Tibial artery (tissue), 4 donors: ENCODE results near the gene NCAM1.

Source experiments
- DNase-seq, 2 donors: peaks; one replicate each; pipeline ENCODE4 v3.0.0-alpha.2; 2019
- H3K27ac ChIP-seq, 2 donors: fragments of 200-600 bp; sonication (generic) in 1 of 2; 1 replicate in 1 of 2; 2 replicates in 1 of 2; pipeline ENCODE4 v1.5.1; 2018 to 2019; ENCODE audit warnings: mild to moderate bottlenecking in 1 of 2
- H3K27me3 ChIP-seq, 2 donors: fragments of 200-600 bp; sonication (generic) in 1 of 2; one replicate each; pipeline versions ENCODE4 v1.5.1 to v1.6.0; 2016 to 2019
- H3K36me3 ChIP-seq, 3 donors: fragments of 200-600 bp; sonication (generic) in 2 of 3; one replicate each; pipeline ENCODE4 v1.5.1; 2016 to 2019; ENCODE audit warnings: mild to moderate bottlenecking in 2 of 3
- H3K4me1 ChIP-seq, 4 donors: fragments of 200-600 bp; sonication (generic) in 2 of 4; 1 replicate in 3 of 4; 2 replicates in 1 of 4; pipeline ENCODE4 v1.5.1; 2016 to 2019
- H3K4me3 ChIP-seq, 2 donors: fragments of 200-600 bp; sonication (generic) in 1 of 2; 1 replicate in 1 of 2; 2 replicates in 1 of 2; pipeline ENCODE4 v1.5.1; 2018 to 2019; ENCODE audit warnings: mild to moderate bottlenecking in 2 of 2
- H3K9me3 ChIP-seq, 3 donors: fragments of 200-600 bp; sonication (generic) in 1 of 3; one replicate each; pipeline ENCODE4 v1.5.1; 2016 to 2019
- intact Hi-C: fragments of 100-400 bp; cut with DNase I; formaldehyde crosslinking; loops from one replicate; pipeline ENCODE4 v1.15.0; 2023; ENCODE audit warnings: low total_unique reads
- TF ChIP-seq, protein P1 (sequence below), 2 experiments: fragments of 200-600 bp in 1 of 2; fragments of 450-650 bp in 1 of 2; IDR thresholded peaks; one replicate each; pipeline ENCODE4 v1.5.1; 2017 to 2019; ENCODE audit warnings: antibody characterized with exemption in 2 of 2, mild to moderate bottlenecking in 1 of 2, moderate library complexity in 1 of 2

The NCAM1 gene

DNA sequence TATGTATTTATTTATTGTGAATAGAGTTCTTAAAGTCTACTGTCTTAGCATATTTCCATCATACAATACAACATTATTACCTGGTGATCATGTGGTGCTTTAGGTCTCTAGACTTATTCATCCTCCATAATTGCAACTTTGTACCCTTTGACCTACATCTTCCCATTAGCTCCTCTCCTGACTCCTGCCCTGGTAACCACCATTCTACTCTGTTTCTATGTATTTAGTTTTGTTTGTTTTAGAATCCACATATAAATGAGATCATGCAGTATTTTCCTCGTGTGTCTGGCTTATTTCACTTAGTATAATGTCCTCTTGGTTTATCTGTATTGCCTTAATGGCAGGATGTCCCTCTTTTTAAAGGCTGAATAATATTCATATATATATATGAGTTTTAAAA lies 22.7 kb downstream of the NCAM1 start:
- DNase-seq = no peak
- intact Hi-C loops = no loop called here
- Histone ChIP-seq H3K27me3 (no peaks in the 10 kb centered on the region), H3K9me3 (peaks cover 2 to 13% (median 9%) of the 10 kb centered on the region in 3 donors), H3K4me1 (no peaks in the 10 kb centered on the region), H3K36me3 (no peaks in the 10 kb centered on the region), H3K27ac (no peak overlapping the region), H3K4me3 (no peak overlapping the region)
- TF ChIP-seq, protein P1, sequence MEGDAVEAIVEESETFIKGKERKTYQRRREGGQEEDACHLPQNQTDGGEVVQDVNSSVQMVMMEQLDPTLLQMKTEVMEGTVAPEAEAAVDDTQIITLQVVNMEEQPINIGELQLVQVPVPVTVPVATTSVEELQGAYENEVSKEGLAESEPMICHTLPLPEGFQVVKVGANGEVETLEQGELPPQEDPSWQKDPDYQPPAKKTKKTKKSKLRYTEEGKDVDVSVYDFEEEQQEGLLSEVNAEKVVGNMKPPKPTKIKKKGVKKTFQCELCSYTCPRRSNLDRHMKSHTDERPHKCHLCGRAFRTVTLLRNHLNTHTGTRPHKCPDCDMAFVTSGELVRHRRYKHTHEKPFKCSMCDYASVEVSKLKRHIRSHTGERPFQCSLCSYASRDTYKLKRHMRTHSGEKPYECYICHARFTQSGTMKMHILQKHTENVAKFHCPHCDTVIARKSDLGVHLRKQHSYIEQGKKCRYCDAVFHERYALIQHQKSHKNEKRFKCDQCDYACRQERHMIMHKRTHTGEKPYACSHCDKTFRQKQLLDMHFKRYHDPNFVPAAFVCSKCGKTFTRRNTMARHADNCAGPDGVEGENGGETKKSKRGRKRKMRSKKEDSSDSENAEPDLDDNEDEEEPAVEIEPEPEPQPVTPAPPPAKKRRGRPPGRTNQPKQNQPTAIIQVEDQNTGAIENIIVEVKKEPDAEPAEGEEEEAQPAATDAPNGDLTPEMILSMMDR (IDR thresholded peaks at IDR 0.05) = no peak

DNA sequence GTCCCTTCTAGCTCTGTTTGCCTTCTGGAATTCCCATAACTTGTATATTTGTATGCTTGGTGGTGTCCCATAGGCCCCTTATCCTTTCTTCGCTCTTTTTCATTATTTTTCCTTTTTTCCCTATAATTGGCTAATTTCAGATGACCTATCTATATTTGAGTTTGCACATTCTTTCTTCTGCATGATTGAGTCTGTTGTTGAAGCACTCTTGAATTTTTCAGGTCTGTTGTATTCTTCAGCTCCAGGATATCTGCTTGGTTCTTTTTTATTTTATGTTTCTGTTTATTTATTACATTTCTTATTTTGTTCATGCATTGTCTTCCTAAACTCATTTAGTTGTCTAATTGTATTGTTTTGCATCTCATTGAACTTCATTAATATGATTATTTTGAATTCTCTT lies 28.0 kb downstream of the NCAM1 start:
- H3K27me3 ChIP-seq = no peaks in the 10 kb centered on the region
- H3K9me3 ChIP-seq = peaks cover 6 to 30% (median 19%) of the 10 kb centered on the region in 3 donors
- no peaks in the 10 kb centered on the region for H3K36me3 ChIP-seq
- H3K4me1 ChIP-seq = no peaks in the 10 kb centered on the region
- intact Hi-C loops = no loop called here
- no peak overlapping the region for H3K4me3 ChIP-seq
- TF ChIP-seq, protein P1 (IDR thresholded peaks at IDR 0.05) = no peak
- H3K27ac ChIP-seq = no peak overlapping the region
- DNase-seq = no peak

DNA sequence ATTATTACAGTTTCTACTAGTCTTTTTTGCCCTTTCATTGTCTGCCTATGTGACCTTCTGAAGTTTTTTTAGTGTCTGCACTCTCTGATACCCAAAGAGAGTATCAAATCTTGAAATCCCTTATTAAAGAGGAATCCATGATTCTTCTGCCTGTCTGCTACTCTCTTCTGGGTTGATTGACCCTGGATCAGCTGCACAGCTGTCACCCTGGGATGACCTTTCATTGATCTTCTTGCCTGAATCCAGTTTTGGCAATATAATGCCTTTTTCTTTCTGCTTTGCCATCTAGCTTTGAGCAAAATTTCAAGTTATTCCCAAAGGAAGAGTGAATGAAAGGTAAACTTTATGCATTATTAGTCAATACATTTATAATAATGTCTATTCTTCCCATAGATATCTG lies 32.6 kb downstream of the NCAM1 start:
- intact Hi-C loops = no loop called here
- Histone ChIP-seq H3K27ac (no peak overlapping the region), H3K9me3 (peaks cover 4 to 18% (median 11%) of the 10 kb centered on the region in 3 donors), H3K4me3 (no peak overlapping the region), H3K4me1 (no peaks in the 10 kb centered on the region), H3K36me3 (no peaks in the 10 kb centered on the region), H3K27me3 (no peaks in the 10 kb centered on the region)
- no peak for DNase-seq
- TF ChIP-seq, protein P1 (IDR thresholded peaks at IDR 0.05) = no peak

DNA sequence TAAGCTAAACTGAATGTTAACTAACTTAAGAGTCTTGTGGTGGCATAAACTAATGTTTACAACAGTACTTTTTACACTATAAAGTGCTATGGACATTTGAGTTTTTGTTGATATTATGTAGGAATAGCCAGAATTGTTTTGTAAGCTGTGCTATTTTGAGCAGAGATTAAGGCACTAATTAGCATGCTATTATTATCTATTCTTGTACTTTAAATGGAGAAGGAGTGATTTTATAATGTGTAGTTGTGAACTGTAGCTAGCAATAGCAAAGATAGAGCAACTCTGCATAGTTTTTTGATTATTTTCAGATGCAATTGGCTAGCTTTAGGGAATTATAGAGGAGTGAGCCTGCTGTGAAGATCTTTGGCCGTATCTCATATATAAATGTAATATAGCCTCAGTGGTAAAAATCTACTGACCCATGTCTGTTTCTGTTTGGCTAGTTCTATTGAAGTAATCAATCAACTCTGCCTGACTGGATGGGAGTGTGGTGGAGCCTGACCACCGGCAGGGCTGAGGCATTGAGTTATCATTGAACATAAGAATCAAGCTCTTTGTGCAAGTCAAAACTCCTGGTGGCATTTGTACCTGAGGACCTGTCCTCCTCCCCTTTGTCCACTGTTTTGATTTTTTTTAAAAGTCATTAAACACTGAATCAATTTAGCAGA lies 34.3 kb downstream of the NCAM1 start:
- TF ChIP-seq, protein P1 (IDR thresholded peaks at IDR 0.05) = no peak
- no peaks in the 10 kb centered on the region for H3K27me3 ChIP-seq
- H3K9me3 ChIP-seq = peaks cover 0 to 1% (median under 1%) of the 10 kb centered on the region in 3 donors
- H3K27ac ChIP-seq = no peak overlapping the region
- no peak overlapping the region for H3K4me3 ChIP-seq
- no peaks in the 10 kb centered on the region for H3K4me1 ChIP-seq
- intact Hi-C loops = no loop called here
- no peak for DNase-seq
- H3K36me3 ChIP-seq = no peaks in the 10 kb centered on the region

DNA sequence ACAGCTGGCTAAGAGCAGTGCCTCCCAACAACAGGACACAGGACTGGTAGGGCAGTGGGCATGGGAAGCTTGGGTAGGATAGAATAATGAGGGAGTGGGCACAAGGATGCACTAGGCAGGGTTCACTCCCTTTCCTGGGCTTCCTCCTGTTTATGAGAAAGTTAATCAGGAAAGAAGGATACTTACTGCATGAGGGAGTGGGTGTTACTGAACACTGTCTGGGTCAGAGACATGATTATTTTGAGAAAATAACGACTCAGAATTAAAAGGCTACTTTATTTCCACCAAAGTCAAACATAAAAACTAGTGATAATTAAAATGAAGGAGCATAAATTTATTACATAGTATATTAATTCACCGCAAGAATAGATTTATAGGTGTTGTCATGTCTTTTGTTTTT lies 35.8 kb downstream of the NCAM1 start:
- Histone ChIP-seq H3K4me1 (no peaks in the 10 kb centered on the region), H3K9me3 (no peaks in the 10 kb centered on the region), H3K27ac (no peak overlapping the region), H3K36me3 (no peaks in the 10 kb centered on the region), H3K27me3 (no peaks in the 10 kb centered on the region), H3K4me3 (no peak overlapping the region)
- intact Hi-C loops = no loop called here
- no peak for DNase-seq
- TF ChIP-seq, protein P1 (IDR thresholded peaks at IDR 0.05) = no peak
